Activated naive CD4-positive, alpha-beta T cell treated with anti-CD3 and anti-CD28 coated beads, Interleukin-2, amount 50 U/mL, for 24 hours (primary cell): ENCODE measurements around the gene KCNJ6.
"Not testable (repeated sequence)": the region's sequence is repeated elsewhere in the genome, so short reads cannot be mapped to it uniquely, and the experiment has no call there.

Source experiments
- H3K27ac Mint-ChIP-seq: one replicate; pipeline ENCODE4 v1.8.0; 2021; ENCODE audit warnings: mild to moderate bottlenecking, mixed read lengths
- H3K27me3 Mint-ChIP-seq: one replicate; pipeline ENCODE4 v1.8.0; 2021; ENCODE audit warnings: mixed read lengths
- H3K36me3 Mint-ChIP-seq: one replicate; pipeline ENCODE4 v1.8.0; 2021; ENCODE audit warnings: mixed read lengths
- H3K4me1 Mint-ChIP-seq: one replicate; pipeline ENCODE4 v1.8.0; 2021; ENCODE audit warnings: mixed read lengths
- H3K4me3 Mint-ChIP-seq: one replicate; pipeline ENCODE4 v1.8.0; 2021; ENCODE audit warnings: mild to moderate bottlenecking, mixed read lengths
- H3K9me3 Mint-ChIP-seq: one replicate; pipeline ENCODE4 v1.8.0; 2021; ENCODE audit warnings: mixed read lengths

The KCNJ6 gene

GRCh38 chr21:37916310-37917051 lies at the start of gene KCNJ6:
Gene KCNJ6 (minus strand): TSS chr21:37916457. CDS start chr21:37840682, 75,775 bp downstream.
- Mint-ChIP-seq H3K27ac (no peak within 1 kb of the TSS), H3K4me3 (no peak within 1 kb of the TSS), H3K9me3 (no peaks in the 10 kb centered on the region), H3K4me1 (peaks cover 4% of the 10 kb centered on the region), H3K36me3 (no peaks in the 10 kb centered on the region), H3K27me3 (peaks cover 44% of the 10 kb centered on the region)

- Mint-ChIP-seq H3K4me1 (no peaks in the 10 kb centered on the region), H3K4me3 (no peak overlapping the region), H3K9me3 (no peaks in the 10 kb centered on the region), H3K36me3 (no peaks in the 10 kb centered on the region), H3K27ac (no peak overlapping the region), H3K27me3 (peaks cover 2% of the 10 kb centered on the region)
Observed at GRCh38 chr21:37965088-37965805, 49.0 kb upstream of the KCNJ6 start.

- no peaks in the 10 kb centered on the region for H3K36me3 Mint-ChIP-seq
- H3K4me3 Mint-ChIP-seq: no peak overlapping the region
- H3K9me3 Mint-ChIP-seq: no peaks in the 10 kb centered on the region
- no peak overlapping the region for H3K27ac Mint-ChIP-seq
- peaks cover 13% of the 10 kb centered on the region for H3K27me3 Mint-ChIP-seq
- H3K4me1 Mint-ChIP-seq: no peaks in the 10 kb centered on the region
Observed at GRCh38 chr21:37958537-37958936, 42.3 kb upstream of the KCNJ6 start.

- H3K9me3 Mint-ChIP-seq: no peaks in the 10 kb centered on the region
- H3K27ac Mint-ChIP-seq: no peak overlapping the region
- H3K27me3 Mint-ChIP-seq: peaks cover 13% of the 10 kb centered on the region
- no peaks in the 10 kb centered on the region for H3K4me1 Mint-ChIP-seq
- H3K36me3 Mint-ChIP-seq: no peaks in the 10 kb centered on the region
- no peak overlapping the region for H3K4me3 Mint-ChIP-seq
Observed at GRCh38 chr21:37956772-37957171, 40.5 kb upstream of the KCNJ6 start.

- H3K9me3 Mint-ChIP-seq: no peaks in the 10 kb centered on the region
- H3K4me1 Mint-ChIP-seq: no peaks in the 10 kb centered on the region
- peaks cover 4% of the 10 kb centered on the region for H3K27me3 Mint-ChIP-seq
- H3K4me3 Mint-ChIP-seq: no peak overlapping the region
- no peaks in the 10 kb centered on the region for H3K36me3 Mint-ChIP-seq
- no peak overlapping the region for H3K27ac Mint-ChIP-seq
Observed at GRCh38 chr21:37945036-37945435, 28.8 kb upstream of the KCNJ6 start.

GRCh38 chr21:37944496-37944895 lies 28.2 kb upstream of the KCNJ6 start:
- Mint-ChIP-seq H3K4me1 (no peaks in the 10 kb centered on the region), H3K36me3 (no peaks in the 10 kb centered on the region), H3K27me3 (peaks cover 4% of the 10 kb centered on the region), H3K27ac (no peak overlapping the region), H3K4me3 (no peak overlapping the region), H3K9me3 (peaks cover 4% of the 10 kb centered on the region)

GRCh38 chr21:37940691-37941090 lies 24.4 kb upstream of the KCNJ6 start:
- Mint-ChIP-seq H3K36me3 (no peaks in the 10 kb centered on the region), H3K27ac (no peak overlapping the region), H3K4me1 (no peaks in the 10 kb centered on the region), H3K27me3 (peaks cover 9% of the 10 kb centered on the region), H3K9me3 (peaks cover 5% of the 10 kb centered on the region), H3K4me3 (no peak overlapping the region)

- Mint-ChIP-seq H3K27me3 (peaks cover 9% of the 10 kb centered on the region), H3K4me1 (no peaks in the 10 kb centered on the region), H3K27ac (no peak overlapping the region)
Observed at GRCh38 chr21:37939838-37940237, 23.6 kb upstream of the KCNJ6 start.

GRCh38 chr21:37939251-37939650 lies 23.0 kb upstream of the KCNJ6 start:
- Mint-ChIP-seq H3K9me3 (peaks cover 5% of the 10 kb centered on the region), H3K27ac (no peak overlapping the region), H3K27me3 (peaks cover 11% of the 10 kb centered on the region), H3K36me3 (no peaks in the 10 kb centered on the region), H3K4me1 (no peaks in the 10 kb centered on the region), H3K4me3 (no peak overlapping the region)

More at GRCh38 chr21:37939838-37940237, 23.6 kb upstream of the KCNJ6 start:
- Mint-ChIP-seq H3K36me3 (no peaks in the 10 kb centered on the region), H3K4me3 (no peak overlapping the region), H3K9me3 (peaks cover 5% of the 10 kb centered on the region)

- Mint-ChIP-seq H3K27ac (no peak overlapping the region), H3K27me3 (peaks cover 10% of the 10 kb centered on the region), H3K9me3 (peaks cover 15% of the 10 kb centered on the region), H3K4me1 (no peaks in the 10 kb centered on the region), H3K36me3 (peaks cover 2% of the 10 kb centered on the region), H3K4me3 (no peak overlapping the region)
Observed at GRCh38 chr21:37937668-37938067, 21.4 kb upstream of the KCNJ6 start.

- H3K36me3 Mint-ChIP-seq: peaks cover 2% of the 10 kb centered on the region
- no peak overlapping the region for H3K4me3 Mint-ChIP-seq
- H3K4me1 Mint-ChIP-seq: no peaks in the 10 kb centered on the region
- H3K9me3 Mint-ChIP-seq: peaks cover 15% of the 10 kb centered on the region
- no peak overlapping the region for H3K27ac Mint-ChIP-seq
- H3K27me3 Mint-ChIP-seq: peaks cover 10% of the 10 kb centered on the region
Observed at GRCh38 chr21:37936010-37936785, 19.9 kb upstream of the KCNJ6 start.

- Mint-ChIP-seq H3K9me3 (peaks cover 9% of the 10 kb centered on the region), H3K36me3 (peaks cover 2% of the 10 kb centered on the region), H3K27ac (no peak overlapping the region), H3K4me3 (no peak overlapping the region), H3K4me1 (no peaks in the 10 kb centered on the region), H3K27me3 (peaks cover 9% of the 10 kb centered on the region)
Observed at GRCh38 chr21:37932936-37933335, 16.7 kb upstream of the KCNJ6 start.

- Mint-ChIP-seq H3K27ac (no peak overlapping the region), H3K9me3 (no peaks in the 10 kb centered on the region), H3K4me1 (no peaks in the 10 kb centered on the region), H3K27me3 (peaks cover 9% of the 10 kb centered on the region), H3K4me3 (no peak overlapping the region), H3K36me3 (no peaks in the 10 kb centered on the region)
Observed at GRCh38 chr21:37927711-37928110, 11.5 kb upstream of the KCNJ6 start.

- Mint-ChIP-seq H3K36me3 (no peaks in the 10 kb centered on the region), H3K9me3 (no peaks in the 10 kb centered on the region), H3K27me3 (peaks cover 30% of the 10 kb centered on the region), H3K27ac (no peak overlapping the region), H3K4me1 (no peaks in the 10 kb centered on the region), H3K4me3 (no peak overlapping the region)
Observed at GRCh38 chr21:37921091-37921490, 4.8 kb upstream of the KCNJ6 start.

GRCh38 chr21:37920302-37920701 lies 4.0 kb upstream of the KCNJ6 start:
- not testable (repeated sequence) for H3K27ac Mint-ChIP-seq, H3K9me3 Mint-ChIP-seq, H3K4me3 Mint-ChIP-seq, H3K4me1 Mint-ChIP-seq, H3K36me3 Mint-ChIP-seq
- peaks cover 35% of the 10 kb centered on the region for H3K27me3 Mint-ChIP-seq

- Mint-ChIP-seq H3K36me3 (no peaks in the 10 kb centered on the region), H3K27ac (no peak overlapping the region), H3K4me1 (peaks cover 4% of the 10 kb centered on the region), H3K4me3 (no peak overlapping the region), H3K9me3 (no peaks in the 10 kb centered on the region), H3K27me3 (peaks cover 43% of the 10 kb centered on the region)
Observed at GRCh38 chr21:37917612-37918011, 1.4 kb upstream of the KCNJ6 start.
